ENCODE data around the gene FAAH. TPM values are rescaled to one million over a fixed set of nuclear protein-coding genes. Genes with fewer than 3 reads are reported as not detected.

Gene FAAH
- polyA plus RNA-seq, 1 of the 3 experiments (the other 2 are of a cell fraction) = 1.2 TPM

DNA sequence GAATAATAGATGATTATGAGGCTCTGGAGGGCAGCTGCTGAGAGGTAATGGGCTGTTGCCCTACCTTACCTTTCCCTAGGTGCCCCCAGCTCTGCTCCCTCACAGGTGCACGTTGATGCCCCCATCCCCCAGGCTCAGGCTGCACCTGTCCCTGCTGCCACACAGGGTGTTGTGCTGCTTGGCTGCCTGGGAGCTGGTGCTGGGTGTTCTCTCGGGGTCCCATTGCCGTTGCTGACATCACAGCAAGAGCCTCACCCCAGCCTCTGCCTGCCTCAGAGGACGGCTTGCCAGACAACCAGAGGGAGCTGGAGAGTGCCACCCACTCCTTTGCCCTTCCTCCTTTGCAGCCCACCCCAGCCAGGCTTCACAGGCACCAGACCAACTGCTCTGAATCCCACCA lies 64.1 kb downstream of the FAAH start:
- DNase-seq = no peak
- Histone ChIP-seq H3K36me3 (replicated peaks in 1 of 2; ENCODE audit: control insufficient read depth in 1 of 2, insufficient read depth in 2 of 2, low read length in 1 of 2) (no peaks in the 10 kb centered on the region), H3K4me1 (ENCODE audit: control insufficient read depth in 1 of 2, insufficient read depth in 2 of 2, low read depth in 1 of 2, low read length in 1 of 2) (peaks cover 0 to 8% of the 10 kb centered on the region in 2 experiments; a peak in 1 of 4 replicates), H2AFZ (ENCODE audit: low read depth) (no peak overlapping the region), H3K9ac (no peak overlapping the region), H3F3A (replicated peaks; ENCODE audit: insufficient read depth) (no peaks in the 10 kb centered on the region), H3K27me3 (ENCODE audit: insufficient read depth) (no peaks in the 10 kb centered on the region), H3K4me2 (no peak overlapping the region), H3K9me2 (no peaks in the 10 kb centered on the region), H3K79me2 (ENCODE audit: insufficient read depth) (no peaks in the 10 kb centered on the region), H3K9me3 (no peaks in the 10 kb centered on the region), H3K4me3 (ENCODE audit: low read depth in 2 of 2, low read length in 1 of 2) (no peak overlapping the region), H3K27ac (ENCODE audit: low read depth in 2 of 2, low read length in 1 of 2) (no peak overlapping the region), H4K20me1 (ENCODE audit: insufficient read depth) (no peaks in the 10 kb centered on the region)
- ChIA-PET POLR2A (no interaction called here), CTCF (interaction anchor here (1.2 to 10.6 kb wide), 8 partner anchors 9 to 90 kb away, joined by 3 to 99 read pairs (median 8); a partner anchor contains a TSS)
- TF ChIP-seq FOXM1 (IDR thresholded peaks at IDR 0.05; ENCODE audit: low read depth) (no peak), RXRA (IDR thresholded peaks at IDR 0.05; ENCODE audit: borderline replicate concordance, low read depth) (no peak)
- WGBS (ENCODE audit: low lambda C conversion rate) = 34% methylated on average over 3 of the region's 4 CpGs

DNA sequence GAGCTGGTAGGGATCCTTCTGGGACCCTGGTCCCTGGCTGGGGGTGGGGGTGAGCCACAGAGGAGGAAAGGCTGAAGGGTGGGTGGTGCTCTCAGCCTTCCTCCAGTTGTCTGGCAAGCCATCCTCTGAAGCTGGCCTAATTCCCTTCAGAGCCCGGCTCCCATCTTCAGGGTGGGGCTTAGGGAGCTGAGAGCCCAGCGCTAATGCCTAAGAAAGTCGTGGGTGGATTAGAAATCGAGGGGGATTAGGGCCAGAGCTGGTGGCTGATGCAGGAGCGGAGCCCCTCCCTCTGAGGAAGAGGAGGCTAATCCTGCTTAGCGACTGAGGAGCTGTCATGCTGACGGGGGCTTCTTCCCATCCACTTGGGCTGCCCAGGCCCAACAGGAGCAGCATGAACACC lies 64.7 kb downstream of the FAAH start:
- no peak for DNase-seq
- POLR2A ChIA-PET = no interaction called here
- Histone ChIP-seq H3F3A (replicated peaks; ENCODE audit: insufficient read depth) (no peaks in the 10 kb centered on the region), H3K27ac (ENCODE audit: low read depth in 2 of 2, low read length in 1 of 2) (no peak overlapping the region), H3K9me2 (no peaks in the 10 kb centered on the region), H4K20me1 (ENCODE audit: insufficient read depth) (no peaks in the 10 kb centered on the region), H3K9ac (no peak overlapping the region), H3K27me3 (ENCODE audit: insufficient read depth) (no peaks in the 10 kb centered on the region), H3K4me3 (ENCODE audit: low read depth in 2 of 2, low read length in 1 of 2) (no peak overlapping the region), H2AFZ (ENCODE audit: low read depth) (no peak overlapping the region), H3K4me1 (ENCODE audit: control insufficient read depth in 1 of 2, insufficient read depth in 2 of 2, low read depth in 1 of 2, low read length in 1 of 2) (peaks cover 0 to 8% of the 10 kb centered on the region in 2 experiments; a peak in 1 of 4 replicates), H3K79me2 (ENCODE audit: insufficient read depth) (no peaks in the 10 kb centered on the region), H3K36me3 (replicated peaks in 1 of 2; ENCODE audit: control insufficient read depth in 1 of 2, insufficient read depth in 2 of 2, low read length in 1 of 2) (no peaks in the 10 kb centered on the region), H3K4me2 (no peak overlapping the region), H3K9me3 (no peaks in the 10 kb centered on the region)
- TF ChIP-seq JUND (IDR thresholded peaks at IDR 0.05) = no peak
- TF ChIP-seq FOXJ3 (CRISPR knock-in tag; IDR thresholded peaks at IDR 0.05) = no peak
- CTCF ChIA-PET = interaction anchor here (1.2 to 10.6 kb wide), 8 partner anchors 9 to 89 kb away, joined by 3 to 99 read pairs (median 8); a partner anchor contains a TSS
- WGBS (ENCODE audit: low lambda C conversion rate) = 45% methylated on average over 4 of the region's 7 CpGs

DNA sequence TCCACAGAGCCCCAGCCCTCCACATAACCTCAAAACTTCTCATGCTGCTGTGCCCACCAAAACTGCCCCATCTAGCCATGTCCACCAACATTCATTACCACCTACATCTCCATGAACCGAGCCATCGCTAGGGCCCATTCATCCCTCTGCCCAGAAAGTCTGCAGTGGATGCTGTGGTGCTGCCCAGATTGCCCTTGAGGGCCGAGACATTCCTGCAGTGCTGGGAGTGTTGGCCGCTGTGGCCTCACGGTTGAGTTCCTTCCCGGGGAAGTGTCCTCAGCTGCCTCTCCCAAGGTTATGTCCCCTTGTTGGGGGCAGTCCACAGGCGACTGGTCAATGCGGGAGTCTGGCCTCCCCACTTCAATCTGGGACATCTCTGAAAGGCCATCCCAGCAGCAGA lies 65.2 kb downstream of the FAAH start:
- Histone ChIP-seq H3K9me2 (no peaks in the 10 kb centered on the region), H3K4me3 (ENCODE audit: low read depth in 2 of 2, low read length in 1 of 2) (no peak overlapping the region)
- CTCF ChIA-PET = interaction anchor here (1.2 to 10.6 kb wide), 10 partner anchors 10 to 89 kb away, joined by 3 to 99 read pairs (median 6); a partner anchor contains a TSS
- TF ChIP-seq JUND (IDR thresholded peaks at IDR 0.05) (no peak), MEF2A (IDR thresholded peaks at IDR 0.05; ENCODE audit: borderline replicate concordance, low read depth) (no peak), RAD21 (IDR thresholded peaks at IDR 0.05; ENCODE audit: low read length) (no peak), FOXJ3 (CRISPR knock-in tag; IDR thresholded peaks at IDR 0.05) (no peak), MXI1 (IDR thresholded peaks at IDR 0.05; ENCODE audit: low read depth, low read length) (no peak), SMC3 (IDR thresholded peaks at IDR 0.05; ENCODE audit: low read depth, low read length) (no peak), EZH2phosphoT487 (IDR thresholded peaks at IDR 0.05; ENCODE audit: borderline replicate concordance, low read depth) (no peak), TEAD4 (IDR thresholded peaks at IDR 0.05; ENCODE audit: borderline replicate concordance, insufficient read depth) (no peak), EP300 (IDR thresholded peaks at IDR 0.05; ENCODE audit: borderline replicate concordance in 1 of 2, low read depth in 1 of 2, low read length in 1 of 2) (no peak), POLR2AphosphoS5 (IDR thresholded peaks at IDR 0.05; ENCODE audit: low read depth, low read length) (no peak), GABPA (IDR thresholded peaks at IDR 0.05; ENCODE audit: low read depth) (no peak), SIN3A (IDR thresholded peaks at IDR 0.05; ENCODE audit: borderline replicate concordance, low read depth, low read length) (no peak), ELF1 (IDR thresholded peaks at IDR 0.05) (no peak), FOSL2 (IDR thresholded peaks at IDR 0.05; ENCODE audit: borderline replicate concordance, low read depth) (no peak)
- TF ChIP-seq, protein P1, sequence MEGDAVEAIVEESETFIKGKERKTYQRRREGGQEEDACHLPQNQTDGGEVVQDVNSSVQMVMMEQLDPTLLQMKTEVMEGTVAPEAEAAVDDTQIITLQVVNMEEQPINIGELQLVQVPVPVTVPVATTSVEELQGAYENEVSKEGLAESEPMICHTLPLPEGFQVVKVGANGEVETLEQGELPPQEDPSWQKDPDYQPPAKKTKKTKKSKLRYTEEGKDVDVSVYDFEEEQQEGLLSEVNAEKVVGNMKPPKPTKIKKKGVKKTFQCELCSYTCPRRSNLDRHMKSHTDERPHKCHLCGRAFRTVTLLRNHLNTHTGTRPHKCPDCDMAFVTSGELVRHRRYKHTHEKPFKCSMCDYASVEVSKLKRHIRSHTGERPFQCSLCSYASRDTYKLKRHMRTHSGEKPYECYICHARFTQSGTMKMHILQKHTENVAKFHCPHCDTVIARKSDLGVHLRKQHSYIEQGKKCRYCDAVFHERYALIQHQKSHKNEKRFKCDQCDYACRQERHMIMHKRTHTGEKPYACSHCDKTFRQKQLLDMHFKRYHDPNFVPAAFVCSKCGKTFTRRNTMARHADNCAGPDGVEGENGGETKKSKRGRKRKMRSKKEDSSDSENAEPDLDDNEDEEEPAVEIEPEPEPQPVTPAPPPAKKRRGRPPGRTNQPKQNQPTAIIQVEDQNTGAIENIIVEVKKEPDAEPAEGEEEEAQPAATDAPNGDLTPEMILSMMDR (IDR thresholded peaks at IDR 0.05) = no peak
- TF ChIP-seq, protein P2, sequence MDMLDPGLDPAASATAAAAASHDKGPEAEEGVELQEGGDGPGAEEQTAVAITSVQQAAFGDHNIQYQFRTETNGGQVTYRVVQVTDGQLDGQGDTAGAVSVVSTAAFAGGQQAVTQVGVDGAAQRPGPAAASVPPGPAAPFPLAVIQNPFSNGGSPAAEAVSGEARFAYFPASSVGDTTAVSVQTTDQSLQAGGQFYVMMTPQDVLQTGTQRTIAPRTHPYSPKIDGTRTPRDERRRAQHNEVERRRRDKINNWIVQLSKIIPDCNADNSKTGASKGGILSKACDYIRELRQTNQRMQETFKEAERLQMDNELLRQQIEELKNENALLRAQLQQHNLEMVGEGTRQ (IDR thresholded peaks at IDR 0.05; ENCODE audit: borderline replicate concordance, low read depth, low read length) = no peak
- TF ChIP-seq, protein P3, sequence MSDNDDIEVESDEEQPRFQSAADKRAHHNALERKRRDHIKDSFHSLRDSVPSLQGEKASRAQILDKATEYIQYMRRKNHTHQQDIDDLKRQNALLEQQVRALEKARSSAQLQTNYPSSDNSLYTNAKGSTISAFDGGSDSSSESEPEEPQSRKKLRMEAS (IDR thresholded peaks at IDR 0.05; ENCODE audit: low read depth) = no peak
- TF ChIP-seq, protein P4, sequence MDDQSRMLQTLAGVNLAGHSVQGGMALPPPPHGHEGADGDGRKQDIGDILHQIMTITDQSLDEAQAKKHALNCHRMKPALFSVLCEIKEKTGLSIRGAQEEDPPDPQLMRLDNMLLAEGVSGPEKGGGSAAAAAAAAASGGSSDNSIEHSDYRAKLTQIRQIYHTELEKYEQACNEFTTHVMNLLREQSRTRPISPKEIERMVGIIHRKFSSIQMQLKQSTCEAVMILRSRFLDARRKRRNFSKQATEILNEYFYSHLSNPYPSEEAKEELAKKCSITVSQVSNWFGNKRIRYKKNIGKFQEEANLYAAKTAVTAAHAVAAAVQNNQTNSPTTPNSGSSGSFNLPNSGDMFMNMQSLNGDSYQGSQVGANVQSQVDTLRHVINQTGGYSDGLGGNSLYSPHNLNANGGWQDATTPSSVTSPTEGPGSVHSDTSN (IDR thresholded peaks at IDR 0.05) = no peak

More for the DNA sequence above, 65.2 kb downstream of the FAAH start:
- WGBS (ENCODE audit: low lambda C conversion rate) = 53% methylated on average over 4 of the region's 8 CpGs
- H3K27me3 ChIP-seq (ENCODE audit: insufficient read depth) = no peaks in the 10 kb centered on the region
- H3K36me3 ChIP-seq (replicated peaks in 1 of 2; ENCODE audit: control insufficient read depth in 1 of 2, insufficient read depth in 2 of 2, low read length in 1 of 2) = no peaks in the 10 kb centered on the region
- no peak for DNase-seq
- H3K4me1 ChIP-seq (ENCODE audit: control insufficient read depth in 1 of 2, insufficient read depth in 2 of 2, low read depth in 1 of 2, low read length in 1 of 2) = peaks cover 0 to 8% of the 10 kb centered on the region in 2 experiments; a peak in 1 of 4 replicates
- H3K27ac ChIP-seq (ENCODE audit: low read depth in 2 of 2, low read length in 1 of 2) = no peak overlapping the region
- H3K9me3 ChIP-seq = no peaks in the 10 kb centered on the region
- H4K20me1 ChIP-seq (ENCODE audit: insufficient read depth) = no peaks in the 10 kb centered on the region
- no peak overlapping the region for H2AFZ ChIP-seq (ENCODE audit: low read depth)
- no peak overlapping the region for H3K9ac ChIP-seq
- POLR2A ChIA-PET = no interaction called here
- no peak overlapping the region for H3K4me2 ChIP-seq
- no peaks in the 10 kb centered on the region for H3K79me2 ChIP-seq (ENCODE audit: insufficient read depth)
- H3F3A ChIP-seq (replicated peaks; ENCODE audit: insufficient read depth) = no peaks in the 10 kb centered on the region
